HG02798 (cell line): ENCODE measurements around the gene ETV7.
A peak's percentile ranks its signal among the peaks of the same experiment; 100 is the strongest.
"Not testable (repeated sequence)": the region's sequence is repeated elsewhere in the genome, so short reads cannot be mapped to it uniquely, and the experiment has no call there.

Experiments used
- ATAC-seq: cut with Tn5 transposase; IDR thresholded peaks from one replicate; pipeline ENCODE4 v1.9.1; 2021; ENCODE audit warnings: mild to moderate bottlenecking; ENCODE audit not compliant: unreplicated experiment, poor library complexity

Gene ETV7

GRCh38 chr6:36387440-36388303 lies at the start of gene ETV7:
Gene ETV7 (minus strand): TSS chr6:36387669. CDS start chr6:36387541, 128 bp downstream.
- no peak for ATAC-seq

DNA sequence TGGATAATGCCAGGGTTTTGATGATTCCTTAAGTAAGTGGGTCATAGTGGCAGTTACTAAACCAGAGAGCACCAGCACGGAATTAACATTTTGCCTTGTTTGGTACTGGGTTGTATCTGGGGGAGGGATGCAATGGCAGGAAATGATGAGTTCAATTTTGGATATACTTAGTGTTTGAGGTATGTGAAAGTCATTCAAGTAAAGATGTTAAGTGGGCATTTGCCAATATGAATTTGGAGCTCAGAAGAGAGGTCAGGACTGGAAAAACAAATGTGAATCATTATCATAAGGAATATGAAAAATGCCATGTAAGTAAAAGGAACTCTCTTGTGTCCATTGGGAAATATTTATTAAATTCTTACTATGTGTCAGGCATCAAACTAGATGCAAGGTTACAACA lies 49.0 kb upstream of the ETV7 start:
- ATAC-seq = no peak

- ATAC-seq = no peak
These were observed 44.7 kb upstream of the ETV7 start for GRCh38 chr6:36432151-36432671.

DNA sequence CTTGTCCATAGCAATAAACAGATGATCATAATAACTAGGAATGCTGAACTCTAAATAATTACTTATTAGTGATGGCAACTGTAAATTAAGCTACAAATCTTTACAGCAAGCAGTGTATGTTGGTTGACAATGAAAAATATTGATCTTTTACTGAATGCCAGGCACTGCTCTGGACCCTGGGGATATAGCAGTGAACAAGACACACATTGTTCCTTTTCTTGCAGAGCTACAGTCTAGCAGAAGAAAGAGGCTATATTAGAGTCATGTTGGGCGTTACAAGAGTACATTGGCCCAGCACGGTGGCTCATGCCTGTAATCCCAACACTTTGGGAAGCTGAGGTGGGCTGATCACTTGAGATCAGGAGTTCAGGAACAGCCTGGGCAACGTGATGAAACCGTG lies 43.7 kb upstream of the ETV7 start:
- ATAC-seq = no peak

DNA sequence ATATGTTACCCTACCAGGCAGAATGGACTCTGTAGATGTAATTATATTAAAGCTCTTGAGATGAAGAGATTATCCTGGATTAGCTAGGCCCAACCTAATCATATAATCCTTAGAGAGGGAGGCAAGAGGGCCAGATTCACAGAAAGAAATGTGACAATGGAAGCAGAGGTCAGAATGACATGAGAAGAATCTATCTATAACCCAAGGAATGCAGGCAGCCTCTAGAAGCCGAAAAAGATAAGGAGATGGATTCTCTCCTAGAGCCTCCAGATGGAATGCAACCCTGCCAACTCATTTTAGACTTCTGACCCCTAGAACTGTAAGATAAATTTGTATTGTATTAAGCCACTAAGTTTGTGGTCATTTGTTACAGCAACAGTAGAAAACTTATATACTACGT lies 42.9 kb upstream of the ETV7 start:
- ATAC-seq = no peak

- no peak for ATAC-seq
These were observed 41.4 kb upstream of the ETV7 start for GRCh38 chr6:36428911-36429310.

DNA sequence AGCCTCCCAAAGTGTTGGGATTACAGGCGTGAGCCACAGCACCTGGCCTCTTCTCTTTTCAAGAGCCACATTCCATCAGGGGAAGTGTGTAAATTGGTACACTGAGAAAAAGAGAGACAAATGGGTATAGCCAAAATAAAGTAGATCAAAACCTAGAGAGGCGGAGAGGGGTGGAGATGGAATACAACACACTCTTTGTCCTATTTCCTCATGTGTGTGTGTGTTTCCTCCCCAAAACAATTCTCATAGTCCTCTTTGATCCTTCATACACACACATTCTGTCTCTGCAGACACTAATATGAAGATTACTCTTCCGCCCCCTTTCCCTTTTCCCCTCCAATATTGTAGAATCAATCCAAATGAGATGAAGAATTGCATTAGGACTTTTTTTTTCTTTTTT lies 39.2 kb upstream of the ETV7 start:
- ATAC-seq = no peak

- peak; percentile 97 for ATAC-seq
These were observed 35.8 kb upstream of the ETV7 start for GRCh38 chr6:36423101-36423824.

DNA sequence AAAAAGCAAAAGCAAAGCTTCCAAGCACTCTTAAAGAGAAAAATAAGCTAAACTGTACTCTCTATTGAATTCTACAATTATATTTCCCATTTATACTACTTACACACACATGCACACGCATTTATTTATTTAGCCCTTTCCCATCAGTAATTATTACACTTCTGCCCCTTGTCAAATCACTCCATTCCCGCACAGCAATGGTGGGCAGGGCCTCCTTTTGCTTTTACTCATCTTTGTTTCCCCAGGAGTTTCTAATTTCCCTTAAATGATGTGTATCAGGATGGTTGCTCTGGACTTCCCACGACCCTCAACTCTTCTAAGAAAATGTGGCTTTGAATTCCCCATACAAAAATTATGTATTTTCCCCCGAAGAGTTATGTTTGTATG lies 35.2 kb upstream of the ETV7 start:
- ATAC-seq = no peak

- no peak for ATAC-seq
These were observed 31.8 kb upstream of the ETV7 start for GRCh38 chr6:36419310-36419709.

- ATAC-seq = no peak
These were observed 31.1 kb upstream of the ETV7 start for GRCh38 chr6:36418558-36418957.

DNA sequence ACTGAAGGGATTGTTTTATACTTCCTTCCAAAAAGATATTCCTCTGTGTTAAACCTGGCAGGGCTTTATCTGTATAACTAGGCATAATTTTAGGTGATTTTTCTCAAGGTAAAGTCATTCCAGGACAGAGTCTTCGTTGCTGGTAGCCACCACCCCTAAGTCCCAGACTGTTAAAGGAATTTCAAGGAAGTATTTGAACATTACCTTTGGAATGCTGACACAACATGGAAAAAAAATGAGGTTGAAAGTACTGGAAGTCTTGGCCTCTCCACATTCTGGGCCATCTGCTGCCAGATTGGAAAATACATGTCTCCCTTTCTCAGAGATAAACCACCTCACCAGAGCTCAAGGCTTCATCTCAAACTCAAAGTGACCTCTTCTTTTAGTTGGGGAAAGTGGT lies 27.0 kb upstream of the ETV7 start:
- no peak for ATAC-seq

GRCh38 chr6:36413489-36414480 lies 26.3 kb upstream of the ETV7 start:
- no peak for ATAC-seq

- ATAC-seq = not testable (repeated sequence)
These were observed 22.2 kb upstream of the ETV7 start for GRCh38 chr6:36409718-36410117.

DNA sequence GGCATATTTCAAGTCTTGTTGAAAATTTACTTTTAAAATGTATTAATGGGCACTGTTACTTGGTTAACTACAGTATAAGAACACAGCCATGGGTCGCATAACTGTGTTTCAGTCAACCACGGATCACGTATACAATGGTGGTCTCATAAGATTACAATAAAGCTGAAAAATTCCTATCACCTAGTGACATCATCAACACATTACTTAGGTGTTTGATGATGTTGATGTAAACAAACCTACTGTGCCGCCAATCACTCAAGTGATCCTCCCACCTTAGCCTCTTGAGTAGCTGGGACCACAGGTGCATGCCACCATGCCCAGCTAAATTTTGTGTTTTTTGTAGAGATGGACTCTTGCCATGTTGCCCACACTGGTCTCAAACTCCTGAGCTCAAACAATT lies 16.7 kb upstream of the ETV7 start:
- ATAC-seq = no peak

- ATAC-seq = no peak
These were observed 15.0 kb upstream of the ETV7 start for GRCh38 chr6:36402481-36402880.

GRCh38 chr6:36399970-36400369 lies 12.5 kb upstream of the ETV7 start:
- peak; percentile 42 for ATAC-seq

- no peak for ATAC-seq
These were observed 5.2 kb upstream of the ETV7 start for GRCh38 chr6:36392621-36393020.

- no peak for ATAC-seq
These were observed 1.9 kb upstream of the ETV7 start for GRCh38 chr6:36389353-36389752.
